Type B pancreatic cell (in vitro differentiated cells): ENCODE results near the gene LMTK2. TPM values are rescaled to one million over a fixed set of nuclear protein-coding genes. Genes with fewer than 3 reads are reported as not detected.

Source experiments
- DNase-seq: peaks from one replicate; pipeline ENCODE4 v3.0.0; 2021; ENCODE audit warnings: mixed read lengths; ENCODE audit not compliant: unreplicated experiment; ENCODE audit errors: extremely low spot score
- H3K27ac Mint-ChIP-seq: 2 replicates; pipeline ENCODE4 v1.8.0; 2021; ENCODE audit warnings: mild to moderate bottlenecking, mixed read lengths
- H3K27me3 Mint-ChIP-seq: 2 replicates; pipeline ENCODE4 v1.8.0; 2021; ENCODE audit warnings: mixed read lengths
- H3K36me3 Mint-ChIP-seq: 2 replicates; pipeline ENCODE4 v1.8.0; 2021; ENCODE audit warnings: mixed read lengths
- H3K4me1 Mint-ChIP-seq: one replicate; pipeline ENCODE4 v1.8.0; 2021; ENCODE audit warnings: mixed read lengths; ENCODE audit not compliant: unreplicated experiment
- H3K4me3 Mint-ChIP-seq: 2 replicates; pipeline ENCODE4 v1.8.0; 2021; ENCODE audit warnings: mild to moderate bottlenecking, mixed read lengths
- H3K9me3 Mint-ChIP-seq: 2 replicates; pipeline ENCODE4 v1.8.0; 2021; ENCODE audit warnings: mixed read lengths
- long read RNA-seq: library from polyadenylated mRNA; unstranded; transcript quantifications from one replicate; pipeline ENCODE4 v2.0.0, GENCODE V29; 2020
- total RNA-seq: library from RNA; stranded (reverse); gene quantifications from 2 replicates; pipeline ENCODE4 v1.2.1, GENCODE V29; 2021; ENCODE audit warnings: low replicate concordance
- TF ChIP-seq, protein P1 (sequence below): fragments of 200-600 bp; sonication (generic); conservative IDR thresholded peaks from 2 replicates; pipeline ENCODE4 v1.5.0; 2021; ENCODE audit warnings: antibody characterized with exemption, mild to moderate bottlenecking

LMTK2 gene
- total RNA-seq, result 20.6 and 21.9 TPM in 2 replicates
- long read RNA-seq, partial matches to known transcripts, result 2 of 7 reads
- long read RNA-seq, other reads (novel, unspliced or antisense), result 5 of 7 reads

DNA sequence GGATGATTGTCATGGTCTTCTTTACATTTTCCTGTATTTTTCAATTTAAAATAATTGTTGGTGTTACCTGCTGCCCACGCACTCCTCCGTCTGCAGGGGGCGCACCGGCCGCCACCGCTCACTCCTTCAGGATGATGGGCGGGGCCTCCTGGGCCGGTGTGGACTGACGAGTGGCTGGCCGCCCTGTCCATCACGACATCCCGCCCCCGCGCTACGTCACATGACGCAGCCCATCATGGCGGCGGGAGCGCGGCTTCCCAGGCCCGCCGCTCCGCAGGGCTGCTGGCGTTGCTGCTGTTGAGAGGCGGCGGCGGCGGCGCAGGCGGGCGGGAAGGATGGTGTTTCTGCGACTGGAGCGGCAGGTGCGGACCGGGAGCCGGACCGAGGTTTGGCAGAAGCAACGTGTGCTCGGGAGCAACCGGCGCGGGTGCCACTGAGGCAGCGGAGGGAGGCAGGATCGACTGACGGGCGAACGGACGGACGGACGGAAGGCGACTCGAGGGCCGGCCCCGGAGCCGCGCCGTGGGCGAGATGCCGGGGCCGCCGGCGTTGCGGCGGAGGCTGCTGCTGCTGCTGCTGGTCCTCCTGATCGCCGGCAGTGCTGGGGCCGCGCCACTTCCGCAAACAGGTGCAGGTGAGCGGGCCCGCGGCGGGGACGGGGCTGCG lies at the start of gene LMTK2:
LMTK2 (plus strand) TSS at position 216 of the 666 bp plus-strand sequence; CDS start at position 532, 316 bp downstream.
- Mint-ChIP-seq H3K36me3 (no peaks in the 10 kb centered on the region), H3K27me3 (no peaks in the 10 kb centered on the region), H3K9me3 (no peaks in the 10 kb centered on the region), H3K27ac (peak within 1 kb of the TSS; percentile 84), H3K4me1 (peaks cover 25% of the 10 kb centered on the region), H3K4me3 (peak within 1 kb of the TSS; percentile 91)
- TF ChIP-seq, protein P1, sequence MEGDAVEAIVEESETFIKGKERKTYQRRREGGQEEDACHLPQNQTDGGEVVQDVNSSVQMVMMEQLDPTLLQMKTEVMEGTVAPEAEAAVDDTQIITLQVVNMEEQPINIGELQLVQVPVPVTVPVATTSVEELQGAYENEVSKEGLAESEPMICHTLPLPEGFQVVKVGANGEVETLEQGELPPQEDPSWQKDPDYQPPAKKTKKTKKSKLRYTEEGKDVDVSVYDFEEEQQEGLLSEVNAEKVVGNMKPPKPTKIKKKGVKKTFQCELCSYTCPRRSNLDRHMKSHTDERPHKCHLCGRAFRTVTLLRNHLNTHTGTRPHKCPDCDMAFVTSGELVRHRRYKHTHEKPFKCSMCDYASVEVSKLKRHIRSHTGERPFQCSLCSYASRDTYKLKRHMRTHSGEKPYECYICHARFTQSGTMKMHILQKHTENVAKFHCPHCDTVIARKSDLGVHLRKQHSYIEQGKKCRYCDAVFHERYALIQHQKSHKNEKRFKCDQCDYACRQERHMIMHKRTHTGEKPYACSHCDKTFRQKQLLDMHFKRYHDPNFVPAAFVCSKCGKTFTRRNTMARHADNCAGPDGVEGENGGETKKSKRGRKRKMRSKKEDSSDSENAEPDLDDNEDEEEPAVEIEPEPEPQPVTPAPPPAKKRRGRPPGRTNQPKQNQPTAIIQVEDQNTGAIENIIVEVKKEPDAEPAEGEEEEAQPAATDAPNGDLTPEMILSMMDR, result peak; percentile 99
- DNase-seq, result peak; percentile 99

DNA sequence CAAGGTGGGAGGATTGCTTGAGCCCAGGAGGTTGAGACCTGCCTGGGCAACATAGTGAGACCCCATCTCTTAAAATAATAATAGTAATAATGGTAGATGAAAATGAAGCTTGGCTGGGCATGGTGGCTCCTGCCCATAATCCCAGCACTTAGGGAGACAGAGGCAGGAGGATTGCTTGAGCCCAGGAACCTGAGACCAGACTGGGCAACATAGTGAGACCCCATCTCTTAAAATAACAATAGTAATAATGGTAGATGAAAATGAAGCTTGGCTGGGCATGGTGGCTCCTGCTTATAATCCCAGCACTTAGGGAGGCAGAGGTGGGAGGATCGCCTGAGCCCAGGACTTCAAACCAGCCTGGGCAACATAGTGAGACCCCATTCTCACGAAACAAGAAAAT lies 49.5 kb upstream of the LMTK2 start:
- Mint-ChIP-seq H3K4me3 (no peak overlapping the region), H3K27ac (no peak overlapping the region), H3K36me3 (no peaks in the 10 kb centered on the region), H3K27me3 (peaks cover 4% of the 10 kb centered on the region), H3K9me3 (no peaks in the 10 kb centered on the region), H3K4me1 (no peaks in the 10 kb centered on the region)
- DNase-seq, result no peak
- TF ChIP-seq, protein P1, result no peak

DNA sequence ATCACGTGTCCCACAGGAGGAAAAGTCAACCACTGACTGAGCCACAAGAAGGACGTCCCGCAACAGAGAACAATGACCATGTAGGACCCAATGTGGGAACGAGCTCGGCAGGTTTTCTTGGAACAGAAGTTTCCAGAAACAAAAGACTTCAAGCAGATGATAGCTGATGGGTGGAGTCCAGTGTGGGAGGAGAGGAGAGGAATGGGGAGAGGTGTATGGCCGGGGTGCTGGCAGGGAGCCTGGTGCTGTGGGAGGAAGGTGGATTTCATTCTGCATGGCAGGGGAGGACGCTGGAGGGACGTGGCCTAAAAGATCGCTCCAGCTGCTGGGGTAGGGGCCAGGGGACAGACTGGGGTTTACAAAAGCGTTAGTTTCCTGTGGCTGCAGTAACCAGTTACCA lies 48.5 kb upstream of the LMTK2 start:
- Mint-ChIP-seq H3K36me3 (no peaks in the 10 kb centered on the region), H3K4me3 (no peak overlapping the region), H3K4me1 (no peaks in the 10 kb centered on the region), H3K9me3 (no peaks in the 10 kb centered on the region), H3K27ac (no peak overlapping the region), H3K27me3 (no peaks in the 10 kb centered on the region)
- TF ChIP-seq, protein P1, result no peak
- DNase-seq, result no peak

DNA sequence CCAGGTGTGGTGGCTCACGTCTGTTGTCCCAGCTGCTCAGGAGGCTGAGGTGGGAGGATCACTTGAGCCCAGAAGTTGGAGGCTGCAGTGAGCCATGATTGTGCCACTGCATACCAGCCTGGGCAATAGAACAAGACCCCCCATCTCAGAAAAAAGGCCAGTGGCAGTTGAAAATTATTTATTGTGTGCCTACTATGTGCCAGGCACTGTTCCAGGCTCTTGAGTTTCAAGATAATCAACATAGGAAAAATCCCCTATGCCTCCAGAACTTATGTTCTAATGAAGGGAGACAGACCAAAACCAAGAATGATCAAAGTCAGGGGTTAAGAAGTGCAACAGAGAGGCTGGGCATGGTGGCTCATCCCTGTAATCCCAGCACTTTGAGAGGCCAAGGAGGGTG lies 42.4 kb upstream of the LMTK2 start:
- Mint-ChIP-seq H3K4me1 (no peaks in the 10 kb centered on the region), H3K36me3 (no peaks in the 10 kb centered on the region), H3K9me3 (peaks cover 4% of the 10 kb centered on the region), H3K27me3 (no peaks in the 10 kb centered on the region), H3K27ac (no peak overlapping the region), H3K4me3 (no peak overlapping the region)
- no peak for DNase-seq
- TF ChIP-seq, protein P1, result no peak

DNA sequence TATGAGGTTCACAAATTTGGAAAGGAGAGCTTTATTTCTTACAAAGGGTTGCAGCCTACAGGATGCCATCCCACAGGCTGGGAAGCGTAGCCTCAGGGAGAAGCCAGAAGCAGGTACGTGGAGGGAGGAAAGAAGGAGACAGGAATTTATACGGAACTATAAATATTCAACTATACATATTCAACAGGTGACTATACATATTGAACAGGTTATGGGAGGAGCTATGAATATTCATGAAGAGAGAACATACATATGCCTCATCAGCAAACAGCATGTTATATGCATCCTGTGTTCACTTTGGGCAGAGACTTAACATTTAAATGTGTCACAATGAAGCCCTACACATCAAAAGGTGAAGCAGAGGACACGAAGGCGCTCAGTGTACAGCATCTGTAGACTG lies 40.5 kb upstream of the LMTK2 start:
- TF ChIP-seq, protein P1, result no peak
- Mint-ChIP-seq H3K4me3 (no peak overlapping the region), H3K4me1 (no peaks in the 10 kb centered on the region), H3K27ac (no peak overlapping the region), H3K36me3 (no peaks in the 10 kb centered on the region), H3K27me3 (no peaks in the 10 kb centered on the region), H3K9me3 (peaks cover 4% of the 10 kb centered on the region)
- DNase-seq, result no peak
